HepG2 (cell line): ENCODE results near the gene VEGFC.

Experiments
- HOMEZ ChIP-seq: IDR thresholded peaks from 2 replicates; pipeline ENCODE4 v1.6.1; 2016; ENCODE audit warnings: low read depth
- ZNF343 ChIP-seq: sonication (generic); formaldehyde crosslinking; IDR thresholded peaks from 2 replicates; pipeline ENCODE4 v1.4.0; 2020; ENCODE audit warnings: mild to moderate bottlenecking, missing genetic modification reagents

GRCh38 chr4:176841711-176842112 lies 49.0 kb upstream of the VEGFC start:
- TF ChIP-seq HOMEZ (CRISPR knock-in tag) (no peak), ZNF343 (no peak)
